Ovary (tissue), 9 donors: ENCODE measurements around the gene MYO9A. TPM values are rescaled to one million over a fixed set of nuclear protein-coding genes. Genes with fewer than 3 reads are reported as not detected.

Experiments used
- DNase-seq, 5 donors: peaks; one replicate each; pipeline ENCODE4 v3.0.0-alpha.2; 2019 to 2020
- H3K27ac ChIP-seq, 2 donors: fragments of 200-600 bp; one replicate each; pipeline versions ENCODE4 v1.5.1 to v1.8.0; 2019 to 2022
- H3K27me3 ChIP-seq: fragments of 200-600 bp; one replicate; pipeline ENCODE4 v1.8.0; 2022
- H3K36me3 ChIP-seq: fragments of 200-600 bp; sonication (generic); one replicate; pipeline ENCODE4 v1.5.1; 2019
- H3K4me1 ChIP-seq: one replicate; pipeline ENCODE4 v1.8.1; 2013; ENCODE audit warnings: mild to moderate bottlenecking, moderate library complexity; ENCODE audit not compliant: insufficient read depth
- H3K4me3 ChIP-seq: fragments of 200-600 bp; sonication (generic); one replicate; pipeline ENCODE4 v1.5.1; 2017
- H3K9me3 ChIP-seq, 2 donors: fragments of 200-600 bp in 1 of 2; sonication (generic) in 1 of 2; one replicate each; pipeline versions ENCODE4 v1.5.1 to v1.8.1; 2013 to 2019; ENCODE audit warnings: mild to moderate bottlenecking in 1 of 2, moderate library complexity in 1 of 2
- EP300 ChIP-seq: sonication (generic); formaldehyde crosslinking; IDR thresholded peaks from one replicate; pipeline ENCODE4 v1.6.1; 2017; ENCODE audit warnings: antibody characterized with exemption
- POLR2A ChIP-seq: fragments of 450-650 bp; IDR thresholded peaks from one replicate; pipeline ENCODE4 v1.6.1; 2017; ENCODE audit warnings: antibody characterized with exemption, mild to moderate bottlenecking, moderate library complexity
- WGBS, 3 donors: extraction: QIAGEN DNeasy Blood & Tissue Kit in 1 of 3; methylation state at CpG; one replicate each; pipeline versions ENCODE4 v1.1.5 to v1.1.7; 2013 to 2017; 5-methylcytosine and 5-hydroxymethylcytosine counted together
- intact Hi-C, 4 donors: fragments of 100-400 bp; cut with DNase I; formaldehyde crosslinking; loops; one replicate each; pipeline versions ENCODE4 v1.11.0 to v1.15.1; 2022 to 2023
- polyA plus RNA-seq, 2 donors: library from polyadenylated mRNA; stranded (reverse); fragments of 200-250 nt in 1 of 2; fragments of 350-450 nt in 1 of 2; fragmentation: Illumina TruSeq in 1 of 2; extraction: RNeasy Lipid Tissue Mini Kit (QIAGEN cat#74804) in 1 of 2; gene quantifications; one replicate each; pipeline ENCODE4 v1.2.3, GENCODE V29; 2013 to 2014
- total RNA-seq, 7 donors: library from RNA; depleted of rRNA in 2 of 7; stranded (reverse); fragments of >200 nt in 2 of 7; fragmentation: NEBNext Ultra II Directional in 3 of 7; extraction: Animal tissue kit (Norgen Biotek cat#: 25700) in 3 of 7; gene quantifications; one replicate each; pipeline versions ENCODE4 v1.1.0 to v1.2.4, GENCODE V29; 2016 to 2023
- TF ChIP-seq, protein P1 (sequence below), 3 donors: fragments of 450-650 bp in 2 of 3; fragments of 200-600 bp in 1 of 3; IDR thresholded peaks; one replicate each; pipeline versions ENCODE4 v1.5.1 to v1.8.0; 2016 to 2022; ENCODE audit warnings: antibody characterized with exemption in 3 of 3, mild to moderate bottlenecking in 1 of 3
- donor health status: DM: no; HTN: no; CAD: no; lungs with moderate emphysema.
- donor health status: DM: no; HTN: no; CAD: no.
- donor health status: Bipolar disorder and iron deficiency.
- donor health status: DM: yes; HTN: yes; CAD: no.
- donor health status: DM: no; HTN: no; CAD: no.
- donor health status: DM: yes; HTN: yes; CAD: no.

Gene MYO9A
- total and polyA plus RNA-seq, 9 donors, result 8.1 to 71.6 (median 57.2) TPM

DNA sequence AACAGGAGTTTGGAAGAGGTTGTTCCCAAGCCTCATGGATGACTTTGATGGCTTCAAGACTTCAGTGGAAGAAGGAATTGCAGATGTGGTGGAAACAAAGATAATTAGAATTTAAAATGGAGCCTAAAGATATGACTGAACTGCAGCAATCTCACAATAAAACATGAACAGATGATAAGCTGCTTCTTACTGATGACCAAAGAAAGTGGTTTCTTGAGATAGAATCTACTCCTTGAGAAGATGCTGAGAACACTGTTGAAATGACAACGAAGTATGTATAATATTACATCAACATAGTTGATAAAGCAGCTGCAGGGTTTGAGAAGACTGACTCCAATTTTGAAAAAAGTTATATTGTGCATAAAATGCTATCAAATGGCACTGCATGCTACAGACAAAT lies 21.2 kb downstream of the MYO9A start:
- Histone ChIP-seq H3K27me3 (no peaks in the 10 kb centered on the region), H3K4me3 (no peak overlapping the region), H3K9me3 (no peaks in the 10 kb centered on the region), H3K27ac (no peak overlapping the region), H3K4me1 (peaks cover 4% of the 10 kb centered on the region), H3K36me3 (no peaks in the 10 kb centered on the region)
- intact Hi-C loops, result no loop called here
- TF ChIP-seq, protein P1, sequence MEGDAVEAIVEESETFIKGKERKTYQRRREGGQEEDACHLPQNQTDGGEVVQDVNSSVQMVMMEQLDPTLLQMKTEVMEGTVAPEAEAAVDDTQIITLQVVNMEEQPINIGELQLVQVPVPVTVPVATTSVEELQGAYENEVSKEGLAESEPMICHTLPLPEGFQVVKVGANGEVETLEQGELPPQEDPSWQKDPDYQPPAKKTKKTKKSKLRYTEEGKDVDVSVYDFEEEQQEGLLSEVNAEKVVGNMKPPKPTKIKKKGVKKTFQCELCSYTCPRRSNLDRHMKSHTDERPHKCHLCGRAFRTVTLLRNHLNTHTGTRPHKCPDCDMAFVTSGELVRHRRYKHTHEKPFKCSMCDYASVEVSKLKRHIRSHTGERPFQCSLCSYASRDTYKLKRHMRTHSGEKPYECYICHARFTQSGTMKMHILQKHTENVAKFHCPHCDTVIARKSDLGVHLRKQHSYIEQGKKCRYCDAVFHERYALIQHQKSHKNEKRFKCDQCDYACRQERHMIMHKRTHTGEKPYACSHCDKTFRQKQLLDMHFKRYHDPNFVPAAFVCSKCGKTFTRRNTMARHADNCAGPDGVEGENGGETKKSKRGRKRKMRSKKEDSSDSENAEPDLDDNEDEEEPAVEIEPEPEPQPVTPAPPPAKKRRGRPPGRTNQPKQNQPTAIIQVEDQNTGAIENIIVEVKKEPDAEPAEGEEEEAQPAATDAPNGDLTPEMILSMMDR (IDR thresholded peaks at IDR 0.05), result no peak
- TF ChIP-seq POLR2A (no peak), EP300 (no peak)
- WGBS, 3 donors, result 90 to 100% (median 96%) methylated on average over 1 of the region's 1 CpG
- no peak for DNase-seq

DNA sequence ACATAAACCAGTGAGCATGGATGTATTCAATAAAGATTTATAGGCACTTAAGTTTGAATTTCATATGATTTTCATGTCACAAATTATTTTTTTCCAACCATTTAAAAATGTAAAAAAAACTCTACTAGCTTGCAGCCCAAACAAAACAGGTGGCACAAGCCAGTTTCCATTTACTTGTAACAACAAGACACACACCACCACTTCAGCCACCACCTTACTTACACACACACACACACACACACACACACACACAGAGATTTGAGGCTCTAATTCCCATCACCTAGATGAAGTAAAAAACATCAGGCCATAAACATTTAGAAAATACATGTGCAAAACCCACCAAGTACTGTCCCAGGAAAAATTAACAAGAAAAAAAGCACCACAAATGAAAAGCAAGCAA lies 25.3 kb downstream of the MYO9A start:
- no peaks in the 10 kb centered on the region for H3K27me3 ChIP-seq
- no peaks in the 10 kb centered on the region for H3K36me3 ChIP-seq
- no peak for DNase-seq
- no peaks in the 10 kb centered on the region for H3K9me3 ChIP-seq
- intact Hi-C loops, result no loop called here
- TF ChIP-seq, protein P1 (IDR thresholded peaks at IDR 0.05), result no peak
- TF ChIP-seq POLR2A (no peak), EP300 (no peak)
- no peak overlapping the region for H3K4me3 ChIP-seq
- no peak overlapping the region for H3K27ac ChIP-seq
- H3K4me1 ChIP-seq, result peaks cover 3% of the 10 kb centered on the region

DNA sequence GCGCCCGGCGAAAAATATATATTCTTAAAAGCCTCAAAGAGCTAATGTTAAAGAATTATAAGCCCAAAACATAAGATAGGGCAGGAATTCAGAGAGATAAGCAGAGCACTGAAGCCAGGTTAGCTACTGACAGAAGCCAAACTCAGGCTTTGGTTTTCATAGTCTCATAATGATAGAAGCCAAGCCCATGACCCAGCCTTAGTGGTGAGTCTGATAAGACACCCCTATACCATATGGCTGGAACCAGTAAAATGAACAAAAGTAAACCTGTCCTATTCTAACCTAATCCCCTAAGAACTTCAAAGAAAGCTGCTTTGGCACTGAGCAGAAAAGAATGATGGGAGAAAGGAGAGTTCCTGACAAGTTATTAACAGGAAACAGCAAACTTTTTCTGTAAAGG lies 25.9 kb downstream of the MYO9A start:
- Histone ChIP-seq H3K27me3 (no peaks in the 10 kb centered on the region), H3K4me3 (no peak overlapping the region), H3K9me3 (no peaks in the 10 kb centered on the region), H3K27ac (no peak overlapping the region), H3K4me1 (peaks cover 3% of the 10 kb centered on the region), H3K36me3 (no peaks in the 10 kb centered on the region)
- 94 to 96% (median 95%) methylated on average over 3 of the region's 3 CpGs for WGBS, 3 donors
- no peak for DNase-seq
- TF ChIP-seq, protein P1 (IDR thresholded peaks at IDR 0.05), result no peak
- no peak for TF ChIP-seq EP300
- TF ChIP-seq POLR2A, result no peak
- intact Hi-C loops, result no loop called here

DNA sequence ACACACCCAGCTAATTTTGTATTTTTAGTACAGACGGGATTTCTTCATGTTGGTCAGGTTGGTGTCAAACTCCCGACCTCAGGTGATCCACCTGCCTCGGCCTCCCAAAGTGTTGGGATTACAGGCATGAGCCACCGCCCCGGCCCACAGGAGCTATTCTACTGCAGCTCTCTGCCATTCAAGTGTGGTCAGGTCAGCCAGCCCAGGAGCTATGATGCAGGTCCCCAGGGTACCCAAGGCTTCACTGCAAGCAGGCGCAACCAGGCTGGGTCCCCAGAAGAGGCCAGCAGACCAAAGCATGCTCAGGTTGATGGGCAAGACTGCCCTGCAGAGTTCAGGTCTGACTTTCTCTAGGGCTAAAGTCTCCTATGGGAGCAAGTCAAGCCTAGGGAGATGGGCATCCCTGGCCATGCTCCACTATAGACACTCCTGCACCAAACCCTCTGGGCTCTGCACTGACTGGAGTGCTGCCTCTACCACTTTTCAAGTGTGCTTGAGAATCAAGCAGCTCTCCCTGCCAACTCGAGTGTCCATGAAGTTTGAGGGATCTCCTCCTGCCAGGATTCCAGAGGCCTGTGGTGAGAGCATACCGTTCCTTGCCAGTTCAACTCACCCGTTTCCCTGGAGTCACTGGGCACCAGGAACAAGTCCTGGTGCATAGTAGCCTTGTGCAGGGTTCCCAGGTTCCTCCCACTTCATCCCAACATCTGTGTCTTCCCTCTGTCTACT lies 30.9 kb downstream of the MYO9A start:
- DNase-seq, result no peak
- Histone ChIP-seq H3K36me3 (no peaks in the 10 kb centered on the region), H3K9me3 (no peaks in the 10 kb centered on the region), H3K27me3 (no peaks in the 10 kb centered on the region), H3K4me3 (no peak overlapping the region), H3K27ac (no peak overlapping the region), H3K4me1 (peaks cover 1% of the 10 kb centered on the region)
- WGBS, 3 donors, result 91 to 99% (median 97%) methylated on average over 9 of the region's 9 CpGs
- TF ChIP-seq, protein P1 (IDR thresholded peaks at IDR 0.05), result no peak
- intact Hi-C loops, result no loop called here
